ENCODE results near the gene HLCS. TPM values are rescaled to one million over a fixed set of nuclear protein-coding genes. Genes with fewer than 3 reads are reported as not detected.

HLCS gene
- total RNA-seq, 1 donor from 2014 or later, result 14.8 TPM

GRCh38 chr21:36723371-36723881, 243.0 kb downstream of the HLCS start:
- TF ChIP-seq CTCF (conservative IDR thresholded peaks at IDR 0.05), result no peak
- Mint-ChIP-seq H3K36me3 (no peaks in the 10 kb centered on the region), H3K27me3 (peaks cover 50% of the 10 kb centered on the region), H3K9me3 (no peaks in the 10 kb centered on the region), H3K27ac (no peak overlapping the region), H3K4me3 (no peak overlapping the region), H3K4me1 (ENCODE audit: unreplicated experiment) (no peaks in the 10 kb centered on the region)
- DNase-seq (ENCODE audit: extremely low spot score, unreplicated experiment), result no peak

GRCh38 chr21:36722370-36723368, 243.8 kb downstream of the HLCS start:
- Mint-ChIP-seq H3K27ac (no peak overlapping the region), H3K36me3 (no peaks in the 10 kb centered on the region), H3K9me3 (no peaks in the 10 kb centered on the region), H3K4me3 (no peak overlapping the region), H3K4me1 (ENCODE audit: unreplicated experiment) (no peaks in the 10 kb centered on the region), H3K27me3 (peaks cover 57% of the 10 kb centered on the region)
- DNase-seq (ENCODE audit: extremely low spot score, unreplicated experiment), result no peak
- TF ChIP-seq CTCF (conservative IDR thresholded peaks at IDR 0.05), result no peak

- H3K36me3 Mint-ChIP-seq, result no peaks in the 10 kb centered on the region
- H3K4me3 Mint-ChIP-seq, result no peak overlapping the region
- peaks cover 59% of the 10 kb centered on the region for H3K27me3 Mint-ChIP-seq
- no peak overlapping the region for H3K27ac Mint-ChIP-seq
- no peaks in the 10 kb centered on the region for H3K4me1 Mint-ChIP-seq (ENCODE audit: unreplicated experiment)
- no peaks in the 10 kb centered on the region for H3K9me3 Mint-ChIP-seq
- no peak for DNase-seq (ENCODE audit: extremely low spot score, unreplicated experiment)
- no peak for TF ChIP-seq CTCF (conservative IDR thresholded peaks at IDR 0.05)
These were observed 244.7 kb downstream of the HLCS start for GRCh38 chr21:36721817-36722216.

- H3K27ac Mint-ChIP-seq, result no peak overlapping the region
- DNase-seq (ENCODE audit: extremely low spot score, unreplicated experiment), result no peak
- H3K4me3 Mint-ChIP-seq, result no peak overlapping the region
These were observed 246.9 kb downstream of the HLCS start for GRCh38 chr21:36719614-36720013.

DNA sequence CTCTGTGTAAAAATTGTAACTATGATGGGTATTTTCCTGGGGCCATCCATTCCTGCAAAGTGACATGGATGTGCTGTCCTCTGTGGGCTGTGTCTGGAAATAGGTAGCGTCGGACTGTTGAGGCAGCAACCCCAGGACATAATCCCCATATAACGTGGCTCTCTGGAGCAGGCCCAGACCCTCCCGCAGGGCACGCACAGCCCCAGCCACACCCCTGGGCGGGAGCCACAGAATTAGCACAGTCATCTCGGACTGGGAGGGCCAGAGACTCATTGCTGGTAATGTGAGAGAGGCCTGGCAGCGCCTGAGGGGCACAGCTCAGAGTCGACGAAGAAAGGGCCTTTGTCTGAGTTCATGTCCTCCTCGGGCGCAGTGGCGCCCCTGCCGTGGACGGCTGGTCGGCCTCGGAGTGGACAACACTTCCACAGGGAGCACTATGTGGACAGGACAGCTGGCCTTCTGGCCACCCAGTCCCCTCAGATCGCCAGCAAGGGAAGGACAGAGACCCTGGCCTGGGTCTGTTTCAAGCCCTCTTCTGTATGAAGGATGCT, 247.4 kb downstream of the HLCS start:
- H3K9me3 Mint-ChIP-seq, result no peaks in the 10 kb centered on the region
- peaks cover 81% of the 10 kb centered on the region for H3K27me3 Mint-ChIP-seq
- no peak overlapping the region for H3K4me3 Mint-ChIP-seq
- no peaks in the 10 kb centered on the region for H3K36me3 Mint-ChIP-seq
- no peak for DNase-seq (ENCODE audit: extremely low spot score, unreplicated experiment)
- H3K4me1 Mint-ChIP-seq (ENCODE audit: unreplicated experiment), result no peaks in the 10 kb centered on the region
- TF ChIP-seq CTCF (conservative IDR thresholded peaks at IDR 0.05), result no peak
- H3K27ac Mint-ChIP-seq, result no peak overlapping the region

More at GRCh38 chr21:36719614-36720013, 246.9 kb downstream of the HLCS start:
- Mint-ChIP-seq H3K27me3 (peaks cover 80% of the 10 kb centered on the region), H3K36me3 (no peaks in the 10 kb centered on the region), H3K4me1 (ENCODE audit: unreplicated experiment) (no peaks in the 10 kb centered on the region), H3K9me3 (no peaks in the 10 kb centered on the region)
- no peak for TF ChIP-seq CTCF (conservative IDR thresholded peaks at IDR 0.05)

Data from type B pancreatic cell (in vitro differentiated cells).